A673 (cell line): ENCODE measurements around the gene USP1. TPM values are rescaled to one million over a fixed set of nuclear protein-coding genes. Genes with fewer than 3 reads are reported as not detected.
A peak's percentile ranks its signal among the peaks of the same experiment; 100 is the strongest.

Source experiments
- BruUV-seq: library from RNA; stranded (reverse); fragments of 400-500 nt; replicated peaks from 2 replicates; lab custom pipeline; 2021; lab: Mats Ljungman, UMichigan
- CTCF ChIA-PET: fragments of 300-600 bp; sonication (Branson Sonifier 250); formaldehyde crosslinking; loops from one replicate; lab custom pipeline; 2022; ENCODE audit warnings: antibody characterized with exemption; lab: Charles Lee
- POLR2A ChIA-PET: fragments of 300-600 bp; sonication (Branson Sonifier 250); formaldehyde crosslinking; loops from one replicate; lab custom pipeline; 2022; ENCODE audit warnings: antibody characterized with exemption; ENCODE audit not compliant: low non-redundant PET; lab: Charles Lee
- DNase-seq: peaks from one replicate; pipeline ENCODE4 v3.0.0-alpha.2; 2015; ENCODE audit warnings: low spot score
- H3K27ac ChIP-seq: fragments of 200-600 bp; sonication (generic); 2 replicates; pipeline ENCODE4 v1.5.1; 2016; ENCODE audit warnings: mixed run types, low read depth, mild to moderate bottlenecking, mixed read lengths, antibody characterized with exemption, low read length; ENCODE audit not compliant: poor library complexity, severe bottlenecking
- H3K27me3 ChIP-seq: fragments of 200-600 bp; sonication (generic); replicated peaks from 2 replicates; pipeline ENCODE4 v1.6.1; 2017; ENCODE audit warnings: mixed run types, low read depth, mild to moderate bottlenecking, mixed read lengths, antibody characterized with exemption, low read length; ENCODE audit not compliant: insufficient read depth, poor library complexity
- H3K36me3 ChIP-seq: fragments of 200-600 bp; sonication (generic); 2 replicates; pipeline ENCODE4 v1.6.1; 2016; ENCODE audit warnings: mixed run types, mild to moderate bottlenecking, mixed read lengths, antibody characterized with exemption, low read length; ENCODE audit not compliant: insufficient read depth, poor library complexity, severe bottlenecking
- H3K4me1 ChIP-seq: fragments of 200-600 bp; sonication (generic); 2 replicates; pipeline ENCODE4 v1.6.1; 2017; ENCODE audit warnings: mixed run types, mild to moderate bottlenecking, mixed read lengths, antibody characterized with exemption, low read length; ENCODE audit not compliant: insufficient read depth, poor library complexity, severe bottlenecking
- H3K4me3 ChIP-seq: fragments of 200-600 bp; sonication (generic); 2 replicates; pipeline ENCODE4 v1.5.1; 2016; ENCODE audit warnings: low read depth, mixed run types, mild to moderate bottlenecking, mixed read lengths, low read length; ENCODE audit not compliant: poor library complexity, severe bottlenecking
- H3K9me3 ChIP-seq: fragments of 200-600 bp; sonication (generic); 2 replicates; pipeline ENCODE4 v1.6.1; 2016; ENCODE audit warnings: mixed run types, low read depth, mild to moderate bottlenecking, mixed read lengths, antibody characterized with exemption, low read length; ENCODE audit not compliant: poor library complexity, severe bottlenecking
- EZH2 ChIP-seq: fragments of 200-600 bp; sonication (generic); IDR thresholded peaks from 2 replicates; pipeline ENCODE4 v1.6.1; 2017; ENCODE audit warnings: borderline replicate concordance, low read depth, mild to moderate bottlenecking, mixed read lengths, antibody characterized with exemption, low read length; ENCODE audit not compliant: poor library complexity, severe bottlenecking
- intact Hi-C: fragments of 100-400 bp; cut with micrococcal nuclease; formaldehyde crosslinking; loops from one replicate; pipeline ENCODE4 v1.10.0; 2022; ENCODE audit not compliant: unreplicated experiment
- total RNA-seq: library from RNA; stranded (reverse); gene quantifications from 2 replicates; pipeline ENCODE4 v1.2.3, GENCODE V29; 2021
- TF ChIP-seq, protein P1 (sequence below): fragments of 300-800, 200-600 bp; sonication (generic); conservative IDR thresholded peaks from 2 replicates; pipeline ENCODE4 v1.5.1; 2017; ENCODE audit warnings: low read depth, mild to moderate bottlenecking, antibody characterized with exemption, low read length, moderate library complexity, mixed read lengths

The USP1 gene
- total RNA-seq, 1 experiment from 2014 or later, result 90.0 TPM

DNA sequence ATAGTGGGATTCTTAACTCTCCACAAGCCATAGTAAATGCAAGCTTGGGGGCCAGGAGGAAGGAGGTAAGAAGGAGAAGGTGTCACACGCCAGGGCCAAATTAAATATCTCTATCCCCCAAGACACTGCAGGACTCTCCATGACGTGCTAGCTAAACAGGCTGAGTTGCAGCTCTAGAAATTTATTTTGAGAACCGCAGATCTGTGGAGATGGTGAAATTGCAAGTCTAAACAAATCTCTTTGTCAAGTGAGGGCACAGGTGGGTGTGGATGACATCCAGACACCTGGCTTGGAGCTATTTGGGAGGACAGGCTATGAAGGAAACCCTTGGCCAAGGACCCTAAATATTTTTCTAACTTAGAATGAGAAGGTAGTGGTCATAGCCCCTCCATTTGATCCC lies 39.5 kb upstream of the USP1 start:
- POLR2A ChIA-PET, result no interaction called here
- Histone ChIP-seq H3K27ac (no peak overlapping the region), H3K4me1 (no peaks in the 10 kb centered on the region), H3K4me3 (no peak overlapping the region), H3K27me3 (peaks cover 19% of the 10 kb centered on the region), H3K9me3 (no peaks in the 10 kb centered on the region), H3K36me3 (no peaks in the 10 kb centered on the region)
- CTCF ChIA-PET, result no interaction called here
- DNase-seq, result no peak
- TF ChIP-seq, protein P1, sequence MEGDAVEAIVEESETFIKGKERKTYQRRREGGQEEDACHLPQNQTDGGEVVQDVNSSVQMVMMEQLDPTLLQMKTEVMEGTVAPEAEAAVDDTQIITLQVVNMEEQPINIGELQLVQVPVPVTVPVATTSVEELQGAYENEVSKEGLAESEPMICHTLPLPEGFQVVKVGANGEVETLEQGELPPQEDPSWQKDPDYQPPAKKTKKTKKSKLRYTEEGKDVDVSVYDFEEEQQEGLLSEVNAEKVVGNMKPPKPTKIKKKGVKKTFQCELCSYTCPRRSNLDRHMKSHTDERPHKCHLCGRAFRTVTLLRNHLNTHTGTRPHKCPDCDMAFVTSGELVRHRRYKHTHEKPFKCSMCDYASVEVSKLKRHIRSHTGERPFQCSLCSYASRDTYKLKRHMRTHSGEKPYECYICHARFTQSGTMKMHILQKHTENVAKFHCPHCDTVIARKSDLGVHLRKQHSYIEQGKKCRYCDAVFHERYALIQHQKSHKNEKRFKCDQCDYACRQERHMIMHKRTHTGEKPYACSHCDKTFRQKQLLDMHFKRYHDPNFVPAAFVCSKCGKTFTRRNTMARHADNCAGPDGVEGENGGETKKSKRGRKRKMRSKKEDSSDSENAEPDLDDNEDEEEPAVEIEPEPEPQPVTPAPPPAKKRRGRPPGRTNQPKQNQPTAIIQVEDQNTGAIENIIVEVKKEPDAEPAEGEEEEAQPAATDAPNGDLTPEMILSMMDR, result no peak
- intact Hi-C loops, result no loop called here
- no TSS peak for BruUV-seq

GRCh38 chr1:62398377-62398776 lies 38.5 kb upstream of the USP1 start:
- intact Hi-C loops, result no loop called here
- Histone ChIP-seq H3K27me3 (peaks cover 10% of the 10 kb centered on the region), H3K27ac (no peak overlapping the region), H3K36me3 (no peaks in the 10 kb centered on the region), H3K9me3 (no peaks in the 10 kb centered on the region), H3K4me1 (no peaks in the 10 kb centered on the region), H3K4me3 (no peak overlapping the region)
- no peak for TF ChIP-seq EZH2
- TF ChIP-seq, protein P1, result no peak
- POLR2A ChIA-PET, result no interaction called here
- BruUV-seq, result no TSS peak
- DNase-seq, result peak; percentile 71
- CTCF ChIA-PET, result no interaction called here

GRCh38 chr1:62401034-62401760 lies 35.7 kb upstream of the USP1 start:
- ChIA-PET POLR2A (no interaction called here), CTCF (interaction anchor here (0.5 to 1.7 kb wide), 2 partner anchors 58 to 225 kb away, joined by 5 to 10 read pairs; no protein-coding TSS in a partner anchor)
- no peak overlapping the region for H3K4me3 ChIP-seq
- no peaks in the 10 kb centered on the region for H3K4me1 ChIP-seq
- no peaks in the 10 kb centered on the region for H3K9me3 ChIP-seq
- no peak overlapping the region for H3K27ac ChIP-seq
- H3K36me3 ChIP-seq, result no peaks in the 10 kb centered on the region
- no TSS peak for BruUV-seq
- DNase-seq, result peak; percentile 86
- no peak for TF ChIP-seq EZH2
- TF ChIP-seq, protein P1, result no peak
- peaks cover 9% of the 10 kb centered on the region for H3K27me3 ChIP-seq
- intact Hi-C loops, result loop anchor here (2.0 kb wide), 1 partner anchor 14 kb away; no protein-coding TSS in a partner anchor
